RWPE2 (cell line): ENCODE data around the gene FLT3LG.
"Not testable (repeated sequence)": the region's sequence is repeated elsewhere in the genome, so short reads cannot be mapped to it uniquely, and the experiment has no call there.

Experiments used
- ATAC-seq: fragments of 200-7000 bp; cut with Tn5 transposase; 3 replicates; pipeline ENCODE4 v1.9.1; 2021; ENCODE audit warnings: low read depth
- DNase-seq: peaks from one replicate; pipeline ENCODE4 v3.0.0-alpha.2; 2020; ENCODE audit warnings: low spot score
- H3K27ac ChIP-seq: fragments of 450-650 bp; 2 replicates; pipeline ENCODE4 v1.5.1; 2017; ENCODE audit warnings: mild to moderate bottlenecking; ENCODE audit not compliant: poor library complexity, severe bottlenecking
- H3K27me3 ChIP-seq: fragments of 250-450 bp; sonication (Bioruptor Pico); 2 replicates; pipeline ENCODE4 v1.5.1; 2021; ENCODE audit warnings: mild to moderate bottlenecking, moderate library complexity; ENCODE audit not compliant: insufficient read depth, poor library complexity, severe bottlenecking
- H3K36me3 ChIP-seq: fragments of 250-450 bp; sonication (Bioruptor Pico); 2 replicates; pipeline ENCODE4 v1.5.1; 2020; ENCODE audit warnings: low read depth, mild to moderate bottlenecking, moderate library complexity
- H3K4me1 ChIP-seq: fragments of 250-450 bp; sonication (Bioruptor Pico); 2 replicates; pipeline ENCODE4 v1.5.1; 2021; ENCODE audit warnings: mild to moderate bottlenecking, moderate library complexity; ENCODE audit not compliant: insufficient read depth, poor library complexity, severe bottlenecking
- H3K4me3 ChIP-seq: fragments of 250-450 bp; sonication (Bioruptor Pico); 2 replicates; pipeline ENCODE4 v1.5.1; 2021; ENCODE audit warnings: mild to moderate bottlenecking, moderate library complexity; ENCODE audit not compliant: severe bottlenecking
- H3K9me3 ChIP-seq: fragments of 250-450 bp; sonication (Bioruptor Pico); 2 replicates; pipeline ENCODE4 v1.5.1; 2021; ENCODE audit warnings: mild to moderate bottlenecking, moderate library complexity; ENCODE audit not compliant: severe bottlenecking
- TF ChIP-seq, protein P1 (sequence below): fragments of 450-650 bp; IDR thresholded peaks from one replicate; pipeline ENCODE4 v1.5.1; 2017; ENCODE audit warnings: mild to moderate bottlenecking, moderate library complexity; ENCODE audit not compliant: poor library complexity, severe bottlenecking

The FLT3LG gene

DNA sequence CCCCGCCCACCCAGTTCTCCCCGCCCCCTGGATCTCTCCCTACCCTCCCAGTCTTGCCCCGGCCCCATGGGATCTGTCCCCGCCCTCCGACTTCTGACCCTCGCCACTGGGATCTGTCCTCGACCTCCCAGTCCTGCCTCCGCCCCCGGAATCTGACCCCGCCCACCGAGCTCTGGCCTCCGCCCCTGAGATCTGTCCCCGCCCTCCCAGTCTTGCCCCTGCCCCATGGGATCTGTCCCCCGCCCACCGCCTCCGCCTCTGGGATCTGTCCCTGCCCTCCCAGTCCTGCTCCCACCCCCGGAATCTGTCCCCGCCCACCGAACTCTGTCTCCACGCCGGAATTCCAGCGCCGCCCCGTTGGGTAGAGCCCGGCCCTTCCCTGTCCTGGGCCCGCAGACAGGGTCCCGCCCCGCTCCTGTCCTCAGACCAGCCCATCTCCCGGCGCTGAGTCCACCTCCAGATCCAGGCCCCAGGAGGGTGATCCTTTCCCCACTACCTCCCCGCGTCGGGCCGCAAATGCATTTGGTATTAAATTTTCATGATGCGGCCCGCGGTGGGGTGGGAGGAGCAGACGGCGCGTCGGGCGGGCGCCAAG is 31.1 kb upstream of the FLT3LG start:
- TF ChIP-seq, protein P1, sequence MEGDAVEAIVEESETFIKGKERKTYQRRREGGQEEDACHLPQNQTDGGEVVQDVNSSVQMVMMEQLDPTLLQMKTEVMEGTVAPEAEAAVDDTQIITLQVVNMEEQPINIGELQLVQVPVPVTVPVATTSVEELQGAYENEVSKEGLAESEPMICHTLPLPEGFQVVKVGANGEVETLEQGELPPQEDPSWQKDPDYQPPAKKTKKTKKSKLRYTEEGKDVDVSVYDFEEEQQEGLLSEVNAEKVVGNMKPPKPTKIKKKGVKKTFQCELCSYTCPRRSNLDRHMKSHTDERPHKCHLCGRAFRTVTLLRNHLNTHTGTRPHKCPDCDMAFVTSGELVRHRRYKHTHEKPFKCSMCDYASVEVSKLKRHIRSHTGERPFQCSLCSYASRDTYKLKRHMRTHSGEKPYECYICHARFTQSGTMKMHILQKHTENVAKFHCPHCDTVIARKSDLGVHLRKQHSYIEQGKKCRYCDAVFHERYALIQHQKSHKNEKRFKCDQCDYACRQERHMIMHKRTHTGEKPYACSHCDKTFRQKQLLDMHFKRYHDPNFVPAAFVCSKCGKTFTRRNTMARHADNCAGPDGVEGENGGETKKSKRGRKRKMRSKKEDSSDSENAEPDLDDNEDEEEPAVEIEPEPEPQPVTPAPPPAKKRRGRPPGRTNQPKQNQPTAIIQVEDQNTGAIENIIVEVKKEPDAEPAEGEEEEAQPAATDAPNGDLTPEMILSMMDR: no peak
- peaks cover 45% of the 10 kb centered on the region for H3K27me3 ChIP-seq
- peak overlapping the region; percentile 41 for H3K4me3 ChIP-seq
- H3K9me3 ChIP-seq: no peaks in the 10 kb centered on the region
- ATAC-seq (peak; percentile 78), DNase-seq (peak; percentile 98)
- H3K36me3 ChIP-seq: peaks cover 8% of the 10 kb centered on the region
- H3K27ac ChIP-seq: peak overlapping the region; percentile 41
- H3K4me1 ChIP-seq: no peaks in the 10 kb centered on the region

DNA sequence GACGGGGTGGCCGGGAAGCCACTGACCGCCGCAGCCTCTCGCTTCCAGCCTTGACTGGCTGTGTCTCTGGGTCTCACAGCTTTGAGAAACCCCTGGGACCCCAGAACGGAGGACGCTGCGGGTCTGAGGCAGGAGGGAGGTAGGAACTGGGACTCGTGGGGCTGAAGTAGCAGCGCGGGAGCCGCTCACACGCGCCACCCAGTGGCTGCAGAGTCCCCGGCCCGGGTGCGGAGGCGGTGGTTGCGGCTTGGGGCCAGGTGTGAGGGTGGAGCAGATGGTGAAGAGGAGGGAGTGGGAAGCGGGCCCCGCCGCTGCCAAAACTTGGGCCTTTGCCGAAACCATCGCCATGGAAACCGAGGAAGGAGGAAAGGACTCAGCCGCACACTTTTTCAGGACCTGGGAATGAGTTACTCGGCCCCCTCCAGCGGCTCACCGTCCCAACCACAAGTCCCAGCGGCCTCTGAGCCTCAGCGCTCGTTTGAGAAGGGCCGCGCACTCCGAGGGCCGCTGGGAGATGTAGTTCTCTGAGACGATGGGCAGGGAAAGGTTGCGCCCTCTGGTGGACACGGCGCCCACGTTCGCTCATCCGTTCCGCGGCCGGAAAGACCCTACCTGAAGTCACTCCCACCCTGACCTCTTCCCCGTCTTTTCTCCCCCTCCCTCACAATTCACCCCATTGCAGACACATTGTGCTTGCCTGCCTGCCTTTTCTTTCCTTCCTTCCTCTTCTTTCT is 30.5 kb upstream of the FLT3LG start:
- Histone ChIP-seq H3K9me3 (no peaks in the 10 kb centered on the region), H3K36me3 (peaks cover 11% of the 10 kb centered on the region), H3K4me3 (peak overlapping the region; percentile 41), H3K27me3 (peaks cover 38% of the 10 kb centered on the region), H3K27ac (peak overlapping the region; percentile 41), H3K4me1 (no peaks in the 10 kb centered on the region)
- peak; percentile 96 for DNase-seq
- TF ChIP-seq, protein P1: peak; percentile 98
- peak; percentile 75 for ATAC-seq

DNA sequence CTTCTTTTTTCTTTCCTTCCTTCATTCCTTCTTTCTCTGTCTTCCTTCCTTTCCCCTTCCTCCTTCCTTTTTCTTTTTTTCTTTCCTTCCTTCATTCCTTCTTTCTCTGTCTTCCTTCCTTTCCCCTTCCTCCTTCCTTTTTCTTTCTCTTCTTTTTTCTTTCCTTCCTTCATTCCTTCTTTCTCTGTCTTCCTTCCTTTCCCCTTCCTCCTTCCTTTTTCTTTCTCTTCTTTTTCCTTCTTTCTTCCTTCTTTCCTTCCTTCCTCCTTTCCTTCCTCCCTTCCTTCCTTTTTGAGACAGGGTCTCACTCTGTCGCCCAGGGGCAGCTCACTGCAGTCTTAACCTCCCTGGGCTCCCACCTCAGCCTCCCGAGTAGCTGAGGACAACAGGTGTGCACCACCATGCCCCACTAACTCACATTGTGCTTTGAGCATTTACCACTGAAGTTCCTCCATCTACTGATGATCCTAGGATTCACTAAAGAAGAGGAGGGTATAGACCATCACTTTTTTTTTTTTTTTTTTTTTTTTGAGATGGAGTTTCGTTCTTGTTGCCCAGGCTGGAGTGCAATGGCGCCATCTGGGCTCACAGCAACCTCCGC is 29.8 kb upstream of the FLT3LG start:
- H3K4me3 ChIP-seq, H3K4me1 ChIP-seq: not testable (repeated sequence)
- H3K36me3 ChIP-seq: peaks cover 15% of the 10 kb centered on the region

DNA sequence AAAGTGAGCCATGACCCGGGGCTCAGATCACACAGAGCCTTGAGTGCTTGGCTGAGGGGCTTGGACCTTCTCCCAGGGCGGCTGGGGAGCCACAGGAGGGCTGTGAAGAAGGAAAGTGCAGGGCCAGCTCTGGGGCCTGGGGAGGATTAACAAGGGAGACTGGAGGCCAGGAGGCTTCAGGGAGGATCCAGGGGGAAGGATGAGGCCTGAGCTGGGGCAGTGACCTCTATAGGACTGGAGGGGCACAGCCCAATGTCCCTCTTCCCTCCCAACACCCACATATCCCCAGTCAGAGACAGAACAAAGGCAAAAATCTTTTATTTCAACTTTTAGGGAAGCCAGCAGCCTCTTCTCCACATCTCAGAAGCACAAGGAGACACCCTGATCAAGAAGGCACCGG is 28.0 kb upstream of the FLT3LG start:
- H3K36me3 ChIP-seq: peaks cover 24% of the 10 kb centered on the region
- TF ChIP-seq, protein P1: no peak
- peaks cover 13% of the 10 kb centered on the region for H3K27me3 ChIP-seq
- no peak for ATAC-seq
- H3K9me3 ChIP-seq: no peaks in the 10 kb centered on the region
- no peaks in the 10 kb centered on the region for H3K4me1 ChIP-seq
- H3K27ac ChIP-seq: no peak overlapping the region
- no peak overlapping the region for H3K4me3 ChIP-seq
- no peak for DNase-seq

More for the DNA sequence above, 29.8 kb upstream of the FLT3LG start:
- not testable (repeated sequence) for H3K9me3 ChIP-seq, ATAC-seq, DNase-seq, H3K27ac ChIP-seq
- H3K27me3 ChIP-seq: peaks cover 31% of the 10 kb centered on the region

DNA sequence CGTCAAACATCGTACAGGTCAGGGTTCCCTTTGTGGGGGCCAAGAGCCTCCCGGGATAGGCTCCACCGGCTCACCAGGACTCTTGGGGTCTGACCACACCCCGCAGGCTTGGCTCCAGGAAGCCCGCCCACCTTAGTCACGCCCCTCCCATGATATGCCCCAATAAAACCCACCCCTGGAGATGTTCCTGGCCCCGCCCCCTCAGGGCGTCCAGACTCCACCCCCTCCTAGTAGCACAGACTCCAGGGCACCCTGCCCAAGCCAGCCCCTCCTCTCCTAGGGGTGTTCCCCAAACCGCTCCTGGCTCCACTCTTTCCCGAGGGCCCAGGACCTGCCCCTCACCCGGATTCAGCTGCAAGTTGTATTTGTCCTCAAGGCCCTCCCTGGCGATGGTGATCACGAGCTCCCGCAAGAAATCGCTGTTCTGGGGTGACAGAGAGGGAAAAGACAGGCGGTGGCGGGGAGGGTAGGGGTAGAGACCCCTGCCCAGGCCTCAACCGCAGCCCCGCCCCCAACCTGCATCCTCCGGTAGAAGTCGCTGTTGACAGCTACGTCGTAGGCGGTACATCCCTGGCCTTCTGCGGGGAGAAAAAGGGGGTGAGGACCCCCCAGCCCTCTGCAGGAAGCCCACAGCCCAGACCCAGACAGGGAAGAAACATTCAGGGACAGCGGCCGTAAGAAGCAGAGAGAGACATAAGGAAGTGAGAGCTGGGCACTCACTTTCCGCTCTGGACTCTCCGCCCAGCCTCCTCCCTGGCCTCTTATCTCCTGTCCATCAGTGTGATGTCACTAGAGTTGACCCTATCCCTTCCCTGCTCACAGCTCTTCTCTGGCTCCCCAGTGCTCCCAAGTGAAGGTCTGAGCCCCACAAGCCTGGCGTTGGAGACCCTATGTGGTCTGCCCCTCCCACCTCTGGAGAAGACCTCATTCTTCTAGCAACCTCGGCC is 26.3 kb upstream of the FLT3LG start:
- DNase-seq (no peak), ATAC-seq (no peak)
- Histone ChIP-seq H3K4me1 (no peaks in the 10 kb centered on the region), H3K4me3 (no peak overlapping the region), H3K27ac (no peak overlapping the region), H3K36me3 (peaks cover 24% of the 10 kb centered on the region), H3K9me3 (no peaks in the 10 kb centered on the region), H3K27me3 (no peaks in the 10 kb centered on the region)
- TF ChIP-seq, protein P1: no peak
